Measurements from ENCODE around the gene DDX31. TPM values are rescaled to one million over a fixed set of nuclear protein-coding genes. Genes with fewer than 3 reads are reported as not detected.

DDX31 gene
- total RNA-seq, 4 donors from 2014 or later: 10.2 to 18.3 (median 11.8) TPM

GRCh38 chr9:132597073-132597775 lies 72.6 kb downstream of the DDX31 start:
- 88 to 93% methylated on average over 9 to 10 of the region's 16 CpGs for WGBS, 2 donors
- Histone ChIP-seq H3K4me3 (no peak overlapping the region), H3K27me3 (peaks cover 0 to 7% (median 0%) of the 10 kb centered on the region in 4 donors), H3K9me3 (no peaks in the 10 kb centered on the region), H3K27ac (no peak overlapping the region), H3K36me3 (peaks cover 0 to 93% (median 13%) of the 10 kb centered on the region in 3 donors), H3K4me1 (no peaks in the 10 kb centered on the region)
- no peak for TF ChIP-seq CTCF (IDR thresholded peaks at IDR 0.05)
- TF ChIP-seq POLR2A (IDR thresholded peaks at IDR 0.05): no peak
- intact Hi-C loops (cut with DNase I): no loop called here
- DNase-seq: no peak

GRCh38 chr9:132596200-132596599 lies 73.6 kb downstream of the DDX31 start:
- WGBS, 2 donors: 48 to 57% methylated on average over 3 of the region's 3 CpGs
- TF ChIP-seq CTCF (IDR thresholded peaks at IDR 0.05) (no peak), POLR2A (IDR thresholded peaks at IDR 0.05) (no peak)
- Histone ChIP-seq H3K36me3 (peaks cover 0 to 83% (median 13%) of the 10 kb centered on the region in 3 donors), H3K27ac (no peak overlapping the region), H3K27me3 (peaks cover 0 to 17% (median 0%) of the 10 kb centered on the region in 4 donors), H3K4me3 (no peak overlapping the region), H3K9me3 (no peaks in the 10 kb centered on the region), H3K4me1 (no peaks in the 10 kb centered on the region)
- intact Hi-C loops (cut with DNase I): no loop called here
- no peak for DNase-seq

- 82 to 91% methylated on average over 5 to 6 of the region's 6 CpGs for WGBS, 2 donors
- intact Hi-C loops (cut with DNase I): no loop called here
- Histone ChIP-seq H3K4me3 (no peak overlapping the region), H3K27ac (no peak overlapping the region), H3K4me1 (peaks cover 0 to 6% (median 4%) of the 10 kb centered on the region in 3 donors), H3K9me3 (no peaks in the 10 kb centered on the region), H3K36me3 (peaks cover 0 to 74% (median 13%) of the 10 kb centered on the region in 3 donors), H3K27me3 (peaks cover 0 to 26% (median under 1%) of the 10 kb centered on the region in 4 donors)
- TF ChIP-seq POLR2A (IDR thresholded peaks at IDR 0.05): no peak
- no peak for TF ChIP-seq CTCF (IDR thresholded peaks at IDR 0.05)
- DNase-seq: no peak
These were observed 74.5 kb downstream of the DDX31 start for GRCh38 chr9:132595319-132595718.

GRCh38 chr9:132594412-132594811 lies 75.4 kb downstream of the DDX31 start:
- H3K9me3 ChIP-seq: no peaks in the 10 kb centered on the region
- no peak overlapping the region for H3K27ac ChIP-seq
- intact Hi-C loops (cut with DNase I): no loop called here
- no peak overlapping the region for H3K4me3 ChIP-seq
- H3K36me3 ChIP-seq: peaks cover 0 to 65% (median 13%) of the 10 kb centered on the region in 3 donors
- H3K4me1 ChIP-seq: peaks cover 0 to 15% (median 13%) of the 10 kb centered on the region in 3 donors
- H3K27me3 ChIP-seq: peaks cover 5 to 35% (median 8%) of the 10 kb centered on the region in 4 donors
- no peak for TF ChIP-seq POLR2A (IDR thresholded peaks at IDR 0.05)
- no peak for TF ChIP-seq CTCF (IDR thresholded peaks at IDR 0.05)
- no peak for DNase-seq
- WGBS, 2 donors: 97% methylated on average over 10 to 12 of the region's 13 CpGs

- H3K36me3 ChIP-seq: peaks cover 0 to 46% (median 13%) of the 10 kb centered on the region in 3 donors
- no peak for DNase-seq
- H3K4me3 ChIP-seq: no peak overlapping the region
- no peak overlapping the region for H3K27ac ChIP-seq
- H3K9me3 ChIP-seq: no peaks in the 10 kb centered on the region
- H3K4me1 ChIP-seq: peaks cover 0 to 25% (median 13%) of the 10 kb centered on the region in 3 donors
- intact Hi-C loops (cut with DNase I): no loop called here
- H3K27me3 ChIP-seq: peaks cover 18 to 55% (median 25%) of the 10 kb centered on the region in 4 donors
- TF ChIP-seq POLR2A (IDR thresholded peaks at IDR 0.05) (no peak), CTCF (IDR thresholded peaks at IDR 0.05) (no peak)
- WGBS, 2 donors: 76 to 79% methylated on average over 7 to 8 of the region's 8 CpGs
These were observed 77.3 kb downstream of the DDX31 start for GRCh38 chr9:132592451-132592850.
